Uterus (tissue), 4 donors: ENCODE results near the gene ALDH1A3. TPM values are rescaled to one million over a fixed set of nuclear protein-coding genes. Genes with fewer than 3 reads are reported as not detected.

Experiments used
- DNase-seq, 2 donors: peaks; one replicate each; pipeline ENCODE4 v3.0.0-alpha.2; 2019 to 2020
- H3K27ac ChIP-seq, 2 donors: fragments of 200-600 bp; sonication (generic); 1 replicate in 1 of 2; 2 replicates in 1 of 2; pipeline ENCODE4 v1.5.1; 2016 to 2018
- H3K27me3 ChIP-seq, 2 donors: fragments of 200-600 bp; sonication (generic); one replicate each; pipeline ENCODE4 v1.5.1; 2018 to 2019; ENCODE audit warnings: control low read depth in 1 of 2
- H3K36me3 ChIP-seq, 2 donors: fragments of 200-600 bp; sonication (generic); one replicate each; pipeline ENCODE4 v1.5.1; 2019; ENCODE audit warnings: control low read depth in 1 of 2
- H3K4me1 ChIP-seq, 2 donors: fragments of 200-600 bp; sonication (generic); one replicate each; pipeline ENCODE4 v1.5.1; 2018 to 2019; ENCODE audit warnings: control low read depth in 1 of 2
- H3K4me3 ChIP-seq, 2 donors: fragments of 200-600 bp; sonication (generic); 1 replicate in 1 of 2; 2 replicates in 1 of 2; pipeline ENCODE4 v1.5.1; 2018 to 2019; ENCODE audit warnings: mild to moderate bottlenecking in 1 of 2
- H3K9me3 ChIP-seq, 2 donors: fragments of 200-600 bp; sonication (generic); one replicate each; pipeline ENCODE4 v1.5.1; 2019; ENCODE audit warnings: control low read depth in 1 of 2
- POLR2A ChIP-seq, 2 donors: fragments of 450-650 bp; IDR thresholded peaks; one replicate each; pipeline ENCODE4 v1.6.1; 2016; ENCODE audit warnings: antibody characterized with exemption in 2 of 2, mild to moderate bottlenecking in 1 of 2, moderate library complexity in 1 of 2
- intact Hi-C: fragments of 100-400 bp; cut with DNase I; formaldehyde crosslinking; loops from one replicate; pipeline ENCODE4 v1.15.1; 2023; ENCODE audit warnings: low total_unique reads
- total RNA-seq, 4 donors: library from RNA; depleted of rRNA in 3 of 4; stranded (reverse); fragments of >200 nt in 3 of 4; gene quantifications; one replicate each; pipeline versions ENCODE4 v1.1.0 to v1.2.4, GENCODE V29; 2014 to 2023
- TF ChIP-seq, protein P1 (sequence below), 4 experiments: fragments of 200-600 bp in 2 of 4; fragments of 450-650 bp in 2 of 4; sonication (generic) in 2 of 4; IDR thresholded peaks; one replicate each; pipeline ENCODE4 v1.5.1; 2016 to 2019; ENCODE audit warnings: antibody characterized with exemption in 4 of 4, mild to moderate bottlenecking in 2 of 4, moderate library complexity in 1 of 4
- donor health status: DM: yes; HTN: yes; CAD: no.

ALDH1A3 gene
- total RNA-seq, 4 donors from 2014 or later, result 15.6 to 55.2 (median 26.4) TPM

DNA sequence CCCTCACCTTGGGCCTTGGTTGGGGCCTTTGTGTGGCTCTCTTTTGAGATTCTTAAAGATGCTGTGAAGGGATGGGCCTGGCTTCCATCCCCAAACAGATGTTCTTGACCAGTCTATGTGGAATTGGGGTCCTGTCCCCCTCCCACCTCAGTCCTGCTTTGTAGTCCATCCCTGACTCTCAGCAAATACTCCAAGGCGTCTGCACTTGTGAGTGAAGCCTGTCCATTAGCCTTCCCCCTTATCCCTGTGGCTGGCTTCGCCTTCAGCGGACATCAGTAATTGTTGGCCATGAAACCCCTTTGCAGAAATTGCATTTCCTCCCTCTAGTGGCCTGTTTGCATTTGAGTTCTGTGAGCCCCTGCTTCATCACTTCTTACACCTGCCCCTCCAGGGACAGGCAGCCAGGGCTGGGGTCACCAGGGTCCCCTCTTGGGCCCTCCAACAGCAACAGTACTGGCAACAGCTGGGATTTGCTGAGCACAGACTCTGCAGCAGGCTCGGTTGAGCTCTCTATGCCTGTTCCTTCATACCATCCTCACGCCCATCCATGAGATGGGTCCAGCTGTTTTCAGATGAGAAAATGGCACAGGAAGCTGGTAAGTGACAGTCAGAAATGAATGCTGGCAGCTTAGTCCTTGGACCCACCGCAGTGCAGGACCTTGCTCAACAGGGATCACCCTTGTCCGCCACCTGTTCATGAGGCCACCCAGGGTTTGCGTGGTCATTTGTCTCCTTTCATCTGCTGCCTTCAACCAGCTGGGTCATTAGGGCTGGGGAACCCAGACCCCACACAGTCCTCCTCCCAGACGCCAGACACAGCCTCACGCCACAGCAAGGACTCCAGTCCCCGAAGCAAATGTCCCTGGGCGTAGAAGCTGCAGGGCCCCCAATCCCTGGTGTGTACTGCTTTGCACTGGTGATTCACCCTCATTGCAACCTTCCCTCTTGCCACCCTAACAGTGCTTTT, 30.6 kb downstream of the ALDH1A3 start:
- Histone ChIP-seq H3K4me1 (no peaks in the 10 kb centered on the region), H3K4me3 (no peak overlapping the region), H3K27ac (no peak overlapping the region), H3K27me3 (no peaks in the 10 kb centered on the region), H3K36me3 (no peaks in the 10 kb centered on the region), H3K9me3 (no peaks in the 10 kb centered on the region)
- intact Hi-C loops, result no loop called here
- DNase-seq, result no peak
- TF ChIP-seq POLR2A (IDR thresholded peaks at IDR 0.05), result no peak
- TF ChIP-seq, protein P1, sequence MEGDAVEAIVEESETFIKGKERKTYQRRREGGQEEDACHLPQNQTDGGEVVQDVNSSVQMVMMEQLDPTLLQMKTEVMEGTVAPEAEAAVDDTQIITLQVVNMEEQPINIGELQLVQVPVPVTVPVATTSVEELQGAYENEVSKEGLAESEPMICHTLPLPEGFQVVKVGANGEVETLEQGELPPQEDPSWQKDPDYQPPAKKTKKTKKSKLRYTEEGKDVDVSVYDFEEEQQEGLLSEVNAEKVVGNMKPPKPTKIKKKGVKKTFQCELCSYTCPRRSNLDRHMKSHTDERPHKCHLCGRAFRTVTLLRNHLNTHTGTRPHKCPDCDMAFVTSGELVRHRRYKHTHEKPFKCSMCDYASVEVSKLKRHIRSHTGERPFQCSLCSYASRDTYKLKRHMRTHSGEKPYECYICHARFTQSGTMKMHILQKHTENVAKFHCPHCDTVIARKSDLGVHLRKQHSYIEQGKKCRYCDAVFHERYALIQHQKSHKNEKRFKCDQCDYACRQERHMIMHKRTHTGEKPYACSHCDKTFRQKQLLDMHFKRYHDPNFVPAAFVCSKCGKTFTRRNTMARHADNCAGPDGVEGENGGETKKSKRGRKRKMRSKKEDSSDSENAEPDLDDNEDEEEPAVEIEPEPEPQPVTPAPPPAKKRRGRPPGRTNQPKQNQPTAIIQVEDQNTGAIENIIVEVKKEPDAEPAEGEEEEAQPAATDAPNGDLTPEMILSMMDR (IDR thresholded peaks at IDR 0.05), result peak in 1 of 4 experiments; percentile 10

DNA sequence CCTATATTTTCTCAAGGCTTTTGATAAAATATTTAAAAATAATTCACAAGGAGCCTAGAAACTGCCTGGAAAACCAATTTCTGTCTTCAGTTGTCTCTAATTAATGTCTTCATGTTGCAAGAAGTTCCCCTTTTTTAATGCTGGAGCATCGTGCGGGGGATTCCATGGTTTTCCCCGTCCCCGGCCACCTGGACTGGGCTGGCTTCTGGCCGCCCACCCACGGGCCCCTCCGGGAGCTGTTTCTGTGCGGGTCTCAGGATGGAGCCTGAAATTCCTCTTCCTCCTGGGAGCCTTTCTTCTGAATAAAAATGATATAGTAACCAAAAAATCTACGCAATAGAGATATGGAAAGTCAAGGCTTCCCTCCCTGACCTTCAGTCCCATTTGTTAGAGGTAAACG, 31.5 kb downstream of the ALDH1A3 start:
- TF ChIP-seq, protein P1 (IDR thresholded peaks at IDR 0.05), result no peak
- TF ChIP-seq POLR2A (IDR thresholded peaks at IDR 0.05), result no peak
- intact Hi-C loops, result no loop called here
- Histone ChIP-seq H3K4me3 (no peak overlapping the region), H3K27me3 (no peaks in the 10 kb centered on the region), H3K4me1 (no peaks in the 10 kb centered on the region), H3K36me3 (no peaks in the 10 kb centered on the region), H3K27ac (no peak overlapping the region), H3K9me3 (no peaks in the 10 kb centered on the region)
- DNase-seq, result no peak

DNA sequence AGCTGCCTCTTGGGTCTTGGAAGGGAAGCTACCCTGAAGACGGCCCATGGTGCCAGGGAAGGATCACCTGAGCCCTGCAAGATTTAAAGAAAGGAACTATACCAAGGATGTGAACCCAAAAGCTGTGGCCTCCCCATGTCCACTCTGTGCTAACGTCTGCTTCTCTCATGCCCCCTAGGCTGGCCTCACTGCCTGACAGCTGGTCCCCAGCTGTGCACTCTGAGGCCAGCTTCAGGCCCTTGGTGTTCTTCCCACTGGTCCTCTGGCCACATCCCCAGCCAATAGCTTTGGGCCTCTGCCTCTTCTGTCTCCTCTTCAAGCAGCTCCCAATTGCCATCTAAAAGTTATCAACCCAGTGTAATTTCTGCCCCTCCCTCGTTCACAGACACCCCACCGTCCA, 34.3 kb downstream of the ALDH1A3 start:
- Histone ChIP-seq H3K9me3 (no peaks in the 10 kb centered on the region), H3K4me3 (no peak overlapping the region), H3K36me3 (no peaks in the 10 kb centered on the region), H3K27ac (no peak overlapping the region), H3K27me3 (no peaks in the 10 kb centered on the region), H3K4me1 (peaks cover 0 to 5% of the 10 kb centered on the region in 2 donors)
- DNase-seq, result no peak
- TF ChIP-seq, protein P1 (IDR thresholded peaks at IDR 0.05), result no peak
- no peak for TF ChIP-seq POLR2A (IDR thresholded peaks at IDR 0.05)
- intact Hi-C loops, result no loop called here

DNA sequence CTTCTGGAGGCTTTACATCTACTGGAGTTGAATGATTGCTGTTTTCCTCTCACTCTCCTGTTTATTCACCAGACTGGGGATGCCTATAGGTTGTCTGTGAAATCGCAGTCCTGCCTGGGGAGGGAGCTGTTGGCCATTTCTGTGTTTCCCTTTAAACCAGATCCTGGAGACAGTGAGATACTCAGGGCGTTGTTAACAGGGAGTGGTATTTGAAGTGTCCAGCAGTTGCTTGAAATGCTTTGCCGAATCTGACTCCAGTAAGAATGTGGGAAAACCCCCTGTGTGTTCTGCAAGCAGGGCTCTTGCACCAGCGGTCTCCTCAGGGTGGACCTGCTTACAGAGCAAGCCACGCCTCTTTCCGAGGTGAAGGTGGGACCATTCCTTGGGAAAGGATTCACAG, 35.2 kb downstream of the ALDH1A3 start:
- intact Hi-C loops, result loop anchor here (5.0 kb wide), 1 partner anchor 92 kb away; no protein-coding TSS in a partner anchor
- Histone ChIP-seq H3K27ac (no peak overlapping the region), H3K9me3 (no peaks in the 10 kb centered on the region), H3K36me3 (no peaks in the 10 kb centered on the region), H3K27me3 (no peaks in the 10 kb centered on the region), H3K4me1 (peaks cover 0 to 5% of the 10 kb centered on the region in 2 donors), H3K4me3 (no peak overlapping the region)
- TF ChIP-seq POLR2A (IDR thresholded peaks at IDR 0.05), result no peak
- TF ChIP-seq, protein P1 (IDR thresholded peaks at IDR 0.05), result no peak
- no peak for DNase-seq

DNA sequence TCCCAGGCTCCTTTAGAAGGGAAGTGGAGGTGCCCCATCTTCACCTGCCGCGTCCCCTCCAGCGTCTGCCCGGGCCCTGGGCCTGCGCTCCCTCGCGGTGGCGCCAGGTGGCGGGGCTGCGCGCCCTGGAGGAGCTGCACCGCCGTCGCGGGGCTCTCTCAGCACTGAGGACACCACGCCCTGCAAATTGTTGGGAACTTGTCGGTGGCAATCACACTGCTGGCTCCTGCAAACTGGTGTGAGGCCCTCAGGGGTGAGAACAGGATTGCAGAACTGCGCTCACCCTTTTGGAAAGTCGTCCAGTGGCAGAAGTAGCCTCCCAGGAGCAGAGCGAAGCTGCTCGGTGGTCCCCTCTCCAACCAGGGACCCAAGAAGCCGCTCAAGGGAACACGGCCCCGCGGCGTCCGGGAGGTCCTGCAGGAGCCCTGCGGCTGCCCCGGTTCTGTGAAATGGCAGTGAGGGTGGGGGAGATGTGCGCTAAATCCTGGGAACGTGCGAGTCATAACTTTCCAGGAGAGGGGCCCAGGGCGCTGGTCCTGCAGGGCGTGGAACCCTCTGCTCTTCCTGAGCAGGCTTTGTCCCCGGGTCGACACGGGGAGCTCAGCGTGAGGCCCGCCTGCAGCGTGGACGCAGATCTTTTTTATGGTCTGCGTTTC, 38.5 kb downstream of the ALDH1A3 start:
- H3K4me3 ChIP-seq, result peak overlapping the region; percentile 71 to 82
- H3K4me1 ChIP-seq, result peaks cover 0 to 5% of the 10 kb centered on the region in 2 donors
- no peaks in the 10 kb centered on the region for H3K27me3 ChIP-seq
- H3K9me3 ChIP-seq, result no peaks in the 10 kb centered on the region
- H3K36me3 ChIP-seq, result no peaks in the 10 kb centered on the region
- peak overlapping the region; percentile 78 to 89 for H3K27ac ChIP-seq
- peak in 1 of 2 donors; percentile 25 for TF ChIP-seq POLR2A (IDR thresholded peaks at IDR 0.05)
- TF ChIP-seq, protein P1 (IDR thresholded peaks at IDR 0.05), result peak; percentile 91 to 98 (median 95)
- DNase-seq, result peak; percentile 69 to 74
- intact Hi-C loops, result loop anchor here (5.0 kb wide), 1 partner anchor 89 kb away; no protein-coding TSS in a partner anchor
